HL-60 (cell line): ENCODE measurements around the gene MED13L.

Experiments
- DNase-seq, 2 experiments: peaks; one replicate each; pipeline ENCODE4 v3.0.0-alpha.2; 2010 to 2020; ENCODE audit warnings: low read depth in 1 of 2, low spot score in 1 of 2
- H3K27ac ChIP-seq: fragments of 250-450 bp; sonication (Bioruptor Pico); replicated peaks from 2 replicates; pipeline ENCODE4 v1.5.1; 2020; ENCODE audit warnings: mild to moderate bottlenecking, moderate library complexity
- H3K27me3 ChIP-seq: fragments of 250-450 bp; sonication (Bioruptor Pico); 2 replicates; pipeline ENCODE4 v1.5.1; 2021; ENCODE audit warnings: mild to moderate bottlenecking, moderate library complexity; ENCODE audit not compliant: insufficient read depth, poor library complexity, severe bottlenecking
- H3K4me3 ChIP-seq: replicated peaks from 2 replicates; pipeline ENCODE4 v1.5.1; 2011; ENCODE audit warnings: mild to moderate bottlenecking, control low read depth, low read length; ENCODE audit not compliant: insufficient read depth
- GABPA ChIP-seq: IDR thresholded peaks from 2 replicates; pipeline ENCODE4 v1.6.1; 2012; ENCODE audit warnings: low read depth
- POLR2AphosphoS5 ChIP-seq: IDR thresholded peaks from 2 replicates; pipeline ENCODE4 v1.6.1; 2012; ENCODE audit warnings: low read depth
- REST ChIP-seq: IDR thresholded peaks from 2 replicates; pipeline ENCODE4 v1.6.1; 2012; ENCODE audit warnings: low read depth; ENCODE audit not compliant: insufficient replicate concordance
- SPI1 ChIP-seq: IDR thresholded peaks from 2 replicates; pipeline ENCODE4 v1.6.1; 2012; ENCODE audit warnings: low read depth, mild to moderate bottlenecking, borderline replicate concordance
- TF ChIP-seq, protein P1 (sequence below): IDR thresholded peaks from one replicate; pipeline ENCODE4 v1.5.1; 2011; ENCODE audit warnings: low read length, control low read depth, inconsistent platforms; ENCODE audit not compliant: insufficient read depth

The MED13L gene

DNA sequence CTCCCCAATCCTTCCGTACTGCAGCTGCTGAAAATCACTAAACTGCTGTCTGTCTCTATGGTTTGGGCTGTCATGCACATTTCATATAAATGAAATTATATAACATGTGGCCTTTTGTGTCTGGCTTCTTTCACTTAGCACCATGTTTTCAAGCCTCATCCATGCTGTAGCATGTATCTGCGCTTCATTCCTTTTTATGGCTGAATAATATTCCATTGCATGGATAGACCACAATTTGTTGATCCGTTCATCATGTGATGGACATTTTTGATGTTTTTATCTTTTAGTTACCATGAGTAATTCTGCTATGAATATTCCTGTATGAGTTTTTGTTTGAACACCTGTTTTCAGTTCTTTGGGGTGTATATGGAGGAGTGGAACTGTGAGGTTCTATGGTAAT is 32.6 kb upstream of the MED13L start:
- H3K27ac ChIP-seq = no peak overlapping the region
- no peaks in the 10 kb centered on the region for H3K27me3 ChIP-seq
- TF ChIP-seq SPI1 = no peak
- TF ChIP-seq, protein P1, sequence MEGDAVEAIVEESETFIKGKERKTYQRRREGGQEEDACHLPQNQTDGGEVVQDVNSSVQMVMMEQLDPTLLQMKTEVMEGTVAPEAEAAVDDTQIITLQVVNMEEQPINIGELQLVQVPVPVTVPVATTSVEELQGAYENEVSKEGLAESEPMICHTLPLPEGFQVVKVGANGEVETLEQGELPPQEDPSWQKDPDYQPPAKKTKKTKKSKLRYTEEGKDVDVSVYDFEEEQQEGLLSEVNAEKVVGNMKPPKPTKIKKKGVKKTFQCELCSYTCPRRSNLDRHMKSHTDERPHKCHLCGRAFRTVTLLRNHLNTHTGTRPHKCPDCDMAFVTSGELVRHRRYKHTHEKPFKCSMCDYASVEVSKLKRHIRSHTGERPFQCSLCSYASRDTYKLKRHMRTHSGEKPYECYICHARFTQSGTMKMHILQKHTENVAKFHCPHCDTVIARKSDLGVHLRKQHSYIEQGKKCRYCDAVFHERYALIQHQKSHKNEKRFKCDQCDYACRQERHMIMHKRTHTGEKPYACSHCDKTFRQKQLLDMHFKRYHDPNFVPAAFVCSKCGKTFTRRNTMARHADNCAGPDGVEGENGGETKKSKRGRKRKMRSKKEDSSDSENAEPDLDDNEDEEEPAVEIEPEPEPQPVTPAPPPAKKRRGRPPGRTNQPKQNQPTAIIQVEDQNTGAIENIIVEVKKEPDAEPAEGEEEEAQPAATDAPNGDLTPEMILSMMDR = no peak
- no peak for TF ChIP-seq POLR2AphosphoS5
- no peak for TF ChIP-seq REST
- no peak for TF ChIP-seq GABPA
- no peak for DNase-seq
- H3K4me3 ChIP-seq = no peak overlapping the region

DNA sequence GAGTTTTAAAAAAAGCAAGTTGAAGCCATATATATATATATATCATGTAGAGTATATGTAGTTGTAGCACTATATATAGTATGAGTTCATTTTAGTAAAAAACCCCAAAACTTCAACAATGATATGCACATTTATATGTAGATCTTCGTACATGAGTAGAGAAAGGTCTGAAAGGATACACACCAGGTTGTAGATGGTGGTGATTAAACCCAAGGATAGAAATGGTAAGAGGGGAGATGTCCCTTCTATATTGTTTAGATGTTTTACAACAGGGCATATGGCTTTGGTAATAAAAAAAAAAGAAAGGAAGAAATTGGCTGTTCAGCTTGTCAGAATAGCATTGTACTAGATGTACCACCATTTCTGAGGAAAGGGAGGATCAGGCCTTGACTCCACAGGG is 31.9 kb upstream of the MED13L start:
- H3K4me3 ChIP-seq = no peak overlapping the region
- TF ChIP-seq POLR2AphosphoS5 (no peak), REST (no peak), GABPA (no peak), SPI1 (no peak)
- TF ChIP-seq, protein P1 = no peak

DNA sequence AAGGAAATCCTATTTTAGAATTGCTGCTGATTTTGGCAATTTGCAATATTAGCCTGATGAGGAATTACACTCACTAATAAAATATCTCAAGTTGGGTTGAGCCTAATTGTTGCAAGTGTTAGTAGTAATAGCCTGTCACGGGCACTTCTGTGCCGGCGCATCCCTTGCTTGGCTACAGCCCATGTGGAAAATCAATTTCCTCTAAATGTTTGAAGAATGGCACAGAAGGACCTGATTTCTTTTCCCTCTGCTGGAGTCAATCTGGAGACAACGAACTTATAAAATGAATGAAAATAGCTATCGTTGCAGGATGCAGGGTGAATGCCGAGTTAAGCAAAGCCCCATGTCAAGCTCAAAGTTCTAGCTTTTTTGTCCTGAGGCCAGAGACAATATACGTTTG is 31.2 kb upstream of the MED13L start:
- Histone ChIP-seq H3K27me3 (no peaks in the 10 kb centered on the region), H3K4me3 (no peak overlapping the region), H3K27ac (no peak overlapping the region)
- DNase-seq = no peak
- TF ChIP-seq, protein P1 = no peak
- TF ChIP-seq POLR2AphosphoS5 (no peak), GABPA (no peak), REST (no peak), SPI1 (no peak)

More for the DNA sequence above, 31.9 kb upstream of the MED13L start:
- no peak for DNase-seq
- no peak overlapping the region for H3K27ac ChIP-seq
- H3K27me3 ChIP-seq = no peaks in the 10 kb centered on the region
